ENCODE measurements around the gene ERCC1. TPM values are rescaled to one million over a fixed set of nuclear protein-coding genes. Genes with fewer than 3 reads are reported as not detected.
"Not testable (repeated sequence)": the region's sequence is repeated elsewhere in the genome, so short reads cannot be mapped to it uniquely, and the experiment has no call there.

ERCC1 gene
- total and polyA plus RNA-seq, 2 experiments from 2014 or later = 120 to 169 TPM

DNA sequence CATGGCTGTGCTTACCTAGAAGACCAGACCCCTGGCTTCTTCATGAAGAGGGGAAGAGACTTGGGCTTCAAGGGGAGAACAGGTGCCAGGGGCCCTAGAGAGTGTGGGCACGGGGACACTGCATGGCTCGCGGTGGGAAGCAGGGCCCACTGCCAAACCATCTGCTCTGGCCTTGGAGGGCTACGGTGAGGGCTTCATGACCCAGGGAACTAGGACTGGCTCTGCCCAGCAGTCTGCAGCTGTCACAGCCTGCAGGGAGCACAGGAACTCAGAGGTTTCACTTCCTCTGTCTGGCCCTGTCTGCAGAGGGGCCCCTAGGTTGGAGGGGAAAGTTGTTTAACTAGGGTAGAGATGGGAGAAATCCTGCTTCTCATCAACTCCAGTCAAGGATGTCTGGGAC lies 4.3 kb downstream of the ERCC1 start:
- Histone ChIP-seq H3K27me3 (no peaks in the 10 kb centered on the region), H3K4me1 (ENCODE audit: low read depth) (peaks cover 7% of the 10 kb centered on the region), H3K36me3 (peaks cover 20% of the 10 kb centered on the region), H3K4me3 (no peak overlapping the region), H3K9me3 (ENCODE audit: low read depth) (no peaks in the 10 kb centered on the region), H3K27ac (peak overlapping the region; percentile 23)
- TF ChIP-seq, protein P1, sequence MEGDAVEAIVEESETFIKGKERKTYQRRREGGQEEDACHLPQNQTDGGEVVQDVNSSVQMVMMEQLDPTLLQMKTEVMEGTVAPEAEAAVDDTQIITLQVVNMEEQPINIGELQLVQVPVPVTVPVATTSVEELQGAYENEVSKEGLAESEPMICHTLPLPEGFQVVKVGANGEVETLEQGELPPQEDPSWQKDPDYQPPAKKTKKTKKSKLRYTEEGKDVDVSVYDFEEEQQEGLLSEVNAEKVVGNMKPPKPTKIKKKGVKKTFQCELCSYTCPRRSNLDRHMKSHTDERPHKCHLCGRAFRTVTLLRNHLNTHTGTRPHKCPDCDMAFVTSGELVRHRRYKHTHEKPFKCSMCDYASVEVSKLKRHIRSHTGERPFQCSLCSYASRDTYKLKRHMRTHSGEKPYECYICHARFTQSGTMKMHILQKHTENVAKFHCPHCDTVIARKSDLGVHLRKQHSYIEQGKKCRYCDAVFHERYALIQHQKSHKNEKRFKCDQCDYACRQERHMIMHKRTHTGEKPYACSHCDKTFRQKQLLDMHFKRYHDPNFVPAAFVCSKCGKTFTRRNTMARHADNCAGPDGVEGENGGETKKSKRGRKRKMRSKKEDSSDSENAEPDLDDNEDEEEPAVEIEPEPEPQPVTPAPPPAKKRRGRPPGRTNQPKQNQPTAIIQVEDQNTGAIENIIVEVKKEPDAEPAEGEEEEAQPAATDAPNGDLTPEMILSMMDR (IDR thresholded peaks at IDR 0.05; ENCODE audit: low read depth, low read length) = no peak
- DNase-seq (ENCODE audit: low read depth in 1 of 2, low spot score in 1 of 2) = no peak

DNA sequence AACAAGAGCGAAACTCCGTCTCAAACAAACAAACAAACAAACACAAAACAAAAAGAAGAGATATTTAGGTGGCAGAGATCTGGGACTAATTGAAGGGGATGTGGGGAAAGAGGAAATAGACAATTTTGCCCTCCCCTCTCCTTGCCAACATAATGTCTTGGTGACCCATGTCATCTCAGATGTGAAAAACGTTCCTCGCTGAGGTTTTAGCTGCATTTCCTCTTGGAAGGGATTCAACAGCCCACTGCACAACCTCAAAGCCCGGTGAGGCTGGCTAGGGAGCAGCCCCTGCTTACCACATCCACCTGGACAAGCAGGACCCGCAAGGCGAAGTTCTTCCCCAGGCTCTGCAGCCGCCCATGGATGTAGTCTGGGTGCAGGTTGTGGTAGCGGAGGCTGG lies 4.9 kb downstream of the ERCC1 start:
- no peak overlapping the region for H3K27ac ChIP-seq
- no peak for DNase-seq (ENCODE audit: low read depth in 1 of 2, low spot score in 1 of 2)
- TF ChIP-seq, protein P1 (IDR thresholded peaks at IDR 0.05; ENCODE audit: low read depth, low read length) = no peak
- H3K27me3 ChIP-seq = no peaks in the 10 kb centered on the region
- H3K36me3 ChIP-seq = peaks cover 26% of the 10 kb centered on the region
- peaks cover 4% of the 10 kb centered on the region for H3K4me1 ChIP-seq (ENCODE audit: low read depth)
- no peak overlapping the region for H3K4me3 ChIP-seq
- no peaks in the 10 kb centered on the region for H3K9me3 ChIP-seq (ENCODE audit: low read depth)

DNA sequence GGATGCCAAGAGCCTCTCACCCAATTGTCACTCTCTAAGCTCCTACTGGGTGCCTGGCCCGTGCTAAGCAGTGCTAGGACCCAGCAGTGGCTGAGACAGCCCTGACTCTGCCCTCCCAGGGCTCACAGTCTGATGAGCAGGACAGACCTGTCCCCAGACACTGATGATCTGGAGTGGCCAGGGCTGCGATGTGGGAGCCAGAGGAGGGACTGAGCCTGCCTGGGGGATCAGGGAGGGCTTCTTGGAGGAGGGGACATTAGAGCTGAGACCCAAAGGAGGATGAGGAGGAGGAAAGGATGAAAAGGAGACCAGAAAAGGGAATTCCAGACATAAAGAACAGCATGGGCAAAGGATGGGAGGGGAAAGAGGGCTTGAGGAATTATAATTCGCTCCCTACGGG lies 6.6 kb downstream of the ERCC1 start:
- H3K27me3 ChIP-seq = no peaks in the 10 kb centered on the region
- no peaks in the 10 kb centered on the region for H3K9me3 ChIP-seq (ENCODE audit: low read depth)
- no peak for DNase-seq (ENCODE audit: low read depth in 1 of 2, low spot score in 1 of 2)
- H3K4me3 ChIP-seq = no peak overlapping the region
- no peak overlapping the region for H3K27ac ChIP-seq
- TF ChIP-seq, protein P1 (IDR thresholded peaks at IDR 0.05; ENCODE audit: low read depth, low read length) = no peak
- no peaks in the 10 kb centered on the region for H3K4me1 ChIP-seq (ENCODE audit: low read depth)
- peaks cover 29% of the 10 kb centered on the region for H3K36me3 ChIP-seq

DNA sequence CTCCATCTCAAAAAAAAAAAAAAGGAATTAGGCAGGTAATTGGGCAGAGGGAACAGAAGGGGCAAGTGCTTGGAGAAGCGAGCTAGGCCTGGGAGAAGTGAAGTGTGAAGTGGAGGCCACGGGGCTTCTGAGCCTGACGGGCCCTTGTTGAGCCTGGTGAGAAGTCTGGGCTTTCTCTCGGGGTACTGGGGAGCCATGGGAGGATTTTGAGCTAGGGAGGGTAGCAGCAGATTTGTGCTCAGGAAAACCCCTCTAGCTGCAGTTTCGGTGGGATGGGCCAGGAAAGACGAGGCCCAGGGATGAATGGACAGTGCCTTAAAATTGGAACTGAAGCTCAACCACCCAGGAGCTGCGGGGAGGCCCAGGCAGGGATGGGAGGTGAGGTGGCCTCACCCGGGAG lies 9.2 kb downstream of the ERCC1 start:
- Histone ChIP-seq H3K27me3 (no peaks in the 10 kb centered on the region), H3K27ac (no peak overlapping the region), H3K4me1 (ENCODE audit: low read depth) (no peaks in the 10 kb centered on the region), H3K36me3 (peaks cover 24% of the 10 kb centered on the region), H3K9me3 (ENCODE audit: low read depth) (no peaks in the 10 kb centered on the region), H3K4me3 (no peak overlapping the region)
- DNase-seq (ENCODE audit: low read depth in 1 of 2, low spot score in 1 of 2) = no peak
- TF ChIP-seq, protein P1 (IDR thresholded peaks at IDR 0.05; ENCODE audit: low read depth, low read length) = no peak

DNA sequence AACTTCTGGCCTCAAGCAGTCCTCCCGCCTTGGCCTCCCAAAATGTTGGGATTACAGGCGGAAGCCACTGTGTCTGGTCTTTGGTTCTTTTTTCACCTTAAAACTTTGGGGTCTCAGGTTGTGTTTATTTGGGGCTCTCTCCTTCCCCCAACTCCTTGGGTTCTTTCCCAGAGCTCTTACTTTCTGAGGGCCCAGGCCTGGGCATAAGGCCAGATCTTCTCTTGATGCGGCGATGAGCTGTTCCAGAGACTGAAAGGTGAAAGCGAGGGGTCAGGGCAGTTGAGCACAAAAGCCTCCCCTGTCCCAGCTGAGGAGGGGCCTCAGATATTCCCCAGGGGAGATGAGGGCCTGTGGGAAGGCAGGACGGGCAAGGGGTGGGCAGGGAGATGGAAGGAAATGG lies 10.2 kb downstream of the ERCC1 start:
- Histone ChIP-seq H3K4me1 (ENCODE audit: low read depth) (no peaks in the 10 kb centered on the region), H3K36me3 (peaks cover 21% of the 10 kb centered on the region), H3K27me3 (no peaks in the 10 kb centered on the region), H3K9me3 (ENCODE audit: low read depth) (no peaks in the 10 kb centered on the region), H3K4me3 (no peak overlapping the region), H3K27ac (no peak overlapping the region)
- DNase-seq (ENCODE audit: low read depth in 1 of 2, low spot score in 1 of 2) = no peak
- TF ChIP-seq, protein P1 (IDR thresholded peaks at IDR 0.05; ENCODE audit: low read depth, low read length) = no peak

DNA sequence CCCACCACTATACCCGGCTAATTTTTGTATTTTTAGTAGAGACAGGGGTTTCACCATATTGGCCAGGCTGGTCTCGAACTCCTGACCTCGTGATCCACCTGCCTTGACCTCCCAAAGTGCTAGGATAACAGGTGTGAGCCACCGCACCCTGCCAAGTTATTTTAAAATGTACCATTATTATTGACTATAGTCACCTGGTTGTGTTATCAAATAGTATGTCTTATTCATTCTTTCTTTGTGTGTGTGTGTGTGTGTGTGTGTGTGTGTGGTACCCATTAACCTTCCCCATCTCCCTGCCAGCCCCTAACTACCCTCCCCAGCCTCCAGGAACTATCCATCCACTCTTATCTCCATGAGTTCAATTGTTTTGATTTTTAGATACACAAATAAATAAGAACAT lies 13.4 kb downstream of the ERCC1 start:
- H3K36me3 ChIP-seq; H3K27ac ChIP-seq; H3K9me3 ChIP-seq (ENCODE audit: low read depth); DNase-seq (ENCODE audit: low read depth in 1 of 2, low spot score in 1 of 2); H3K4me3 ChIP-seq; H3K27me3 ChIP-seq; H3K4me1 ChIP-seq (ENCODE audit: low read depth): not testable (repeated sequence)

Data from cardiac muscle cell (in vitro differentiated cells and primary cell).